Frontal cortex (tissue), 4 donors: ENCODE measurements around the gene ATRNL1. TPM values are rescaled to one million over a fixed set of nuclear protein-coding genes. Genes with fewer than 3 reads are reported as not detected.
A peak's percentile ranks its signal among the peaks of the same experiment; 100 is the strongest.
"Not testable (repeated sequence)": the region's sequence is repeated elsewhere in the genome, so short reads cannot be mapped to it uniquely, and the experiment has no call there.

Experiments
- DNase-seq, 2 donors: peaks; one replicate each; pipeline ENCODE4 v3.0.0; 2012; ENCODE audit warnings: low spot score in 2 of 2
- FAIRE-seq: peaks from 2 replicates; lab custom pipeline; 2012; peaks lifted over from hg19 to GRCh38; lab: Jason Lieb, UNC
- total RNA-seq: library from RNA; depleted of rRNA; stranded (reverse); fragments of >200 nt; gene quantifications from one replicate; pipeline ENCODE4 v1.2.3, GENCODE V29; 2014
- donor health status: control.
- donor health status: control.
- donor health status: control.

Gene ATRNL1
- total RNA-seq, 1 donor from 2014 or later: 909 TPM

- no peak for FAIRE-seq
- DNase-seq: no peak
Observed at GRCh38 chr10:115082506-115082905, 10.7 kb upstream of the ATRNL1 start.

DNA sequence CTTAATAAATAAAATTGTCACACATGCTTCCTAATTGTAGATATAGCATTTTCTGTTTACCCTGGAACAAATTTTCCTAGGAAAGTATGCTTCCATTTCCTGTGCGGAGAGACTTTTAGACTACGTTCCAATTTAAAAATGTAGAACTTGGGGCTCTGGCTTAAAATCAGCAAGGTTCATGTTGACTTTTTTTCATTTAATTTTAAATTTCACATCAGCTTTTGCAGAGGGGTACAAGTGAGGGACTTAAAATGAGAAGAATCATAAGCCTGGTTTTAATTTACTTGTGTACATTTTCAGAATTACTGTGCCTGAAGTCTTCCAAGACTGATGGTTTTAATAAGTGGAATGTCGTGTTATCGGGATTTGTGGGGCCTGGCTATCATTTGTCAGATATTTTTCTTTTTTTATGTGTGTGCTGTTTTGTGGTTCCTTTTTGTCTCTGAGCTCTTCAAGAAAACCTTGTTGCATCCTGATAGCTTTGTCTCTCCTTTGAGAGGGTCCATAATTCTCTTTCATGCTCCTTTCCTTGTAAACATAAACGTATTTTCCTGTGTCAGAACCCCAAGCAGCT, 8.8 kb upstream of the ATRNL1 start:
- no peak for DNase-seq
- no peak for FAIRE-seq

DNA sequence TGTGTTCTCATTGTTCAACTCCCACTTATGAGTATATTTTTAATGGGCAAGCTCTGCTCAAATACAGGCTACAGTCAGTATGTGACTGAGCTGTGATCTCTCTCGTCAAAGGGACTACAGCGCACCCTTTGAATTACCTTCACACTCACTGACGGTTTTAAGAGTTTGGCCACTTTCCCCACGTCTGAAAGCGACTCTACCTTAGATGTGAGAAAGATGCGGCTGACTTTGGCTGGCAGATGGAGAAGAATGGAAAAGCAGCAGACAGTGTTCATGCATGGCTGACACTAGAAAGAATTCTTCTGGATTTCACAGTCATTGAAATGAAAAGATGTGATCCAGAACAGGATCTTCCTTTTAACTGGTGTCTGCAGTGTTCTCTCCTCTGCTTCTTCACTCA, 2.0 kb upstream of the ATRNL1 start:
- FAIRE-seq: no peak
- no peak for DNase-seq

DNA sequence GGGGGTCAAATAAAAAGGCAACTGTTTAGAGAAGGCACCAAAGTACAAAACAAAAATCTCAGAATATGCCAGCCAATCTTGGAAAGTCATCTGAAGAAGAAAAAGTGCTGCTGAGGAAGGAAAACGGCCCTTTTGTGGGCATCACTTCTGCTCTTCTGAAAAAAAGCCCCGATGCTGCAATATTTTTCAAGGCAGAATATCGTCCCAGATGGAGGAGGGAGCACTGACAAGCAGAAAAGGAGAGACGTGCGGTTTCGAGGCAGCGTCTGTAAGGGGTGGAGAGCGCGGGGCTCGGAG, 959 bp upstream of the ATRNL1 start:
- FAIRE-seq: no peak
- DNase-seq: no peak

DNA sequence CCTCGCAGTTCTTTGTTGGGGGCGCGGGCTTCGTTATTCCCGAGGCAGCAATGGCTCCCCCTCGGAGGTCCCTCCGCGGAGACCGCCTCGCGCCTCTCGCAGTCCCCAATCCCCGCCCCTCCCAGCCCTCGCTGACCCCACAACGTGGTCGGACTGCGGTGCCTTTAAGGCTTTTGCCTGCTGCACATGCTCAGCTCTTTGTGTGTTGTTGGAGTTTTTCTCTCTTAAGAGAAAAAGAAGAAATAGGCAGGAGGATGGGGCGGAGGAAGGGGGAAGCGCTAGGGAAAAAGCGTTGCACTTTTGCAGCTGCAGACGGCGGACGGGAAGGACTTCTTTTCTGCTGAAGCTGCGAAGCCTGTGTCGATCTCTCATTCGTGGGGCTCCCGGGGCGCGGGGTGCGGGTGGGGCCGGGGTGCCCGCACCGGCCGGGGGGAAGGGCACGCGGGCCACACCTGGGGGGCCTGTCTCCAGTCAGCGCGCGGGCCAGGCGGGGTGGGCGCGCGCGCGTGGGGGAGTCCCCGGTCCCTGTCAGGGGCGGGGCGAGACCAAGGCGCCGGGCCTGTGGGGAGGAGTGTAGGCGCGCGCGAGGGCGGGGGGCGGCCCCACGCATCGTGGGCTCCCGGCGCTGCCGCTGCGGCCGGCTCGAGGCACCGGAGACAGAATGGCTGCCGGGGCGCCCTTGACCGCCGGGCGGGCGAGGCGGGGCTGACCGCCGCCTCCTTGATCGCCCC, 445 bp upstream of the ATRNL1 start:
- peak; percentile 58 to 65 for DNase-seq
- no peak for FAIRE-seq

- no peak for FAIRE-seq
- peak in 1 of 2 donors; percentile 28 for DNase-seq
Observed at GRCh38 chr10:115093776-115094408, 727 bp downstream of the ATRNL1 start.

DNA sequence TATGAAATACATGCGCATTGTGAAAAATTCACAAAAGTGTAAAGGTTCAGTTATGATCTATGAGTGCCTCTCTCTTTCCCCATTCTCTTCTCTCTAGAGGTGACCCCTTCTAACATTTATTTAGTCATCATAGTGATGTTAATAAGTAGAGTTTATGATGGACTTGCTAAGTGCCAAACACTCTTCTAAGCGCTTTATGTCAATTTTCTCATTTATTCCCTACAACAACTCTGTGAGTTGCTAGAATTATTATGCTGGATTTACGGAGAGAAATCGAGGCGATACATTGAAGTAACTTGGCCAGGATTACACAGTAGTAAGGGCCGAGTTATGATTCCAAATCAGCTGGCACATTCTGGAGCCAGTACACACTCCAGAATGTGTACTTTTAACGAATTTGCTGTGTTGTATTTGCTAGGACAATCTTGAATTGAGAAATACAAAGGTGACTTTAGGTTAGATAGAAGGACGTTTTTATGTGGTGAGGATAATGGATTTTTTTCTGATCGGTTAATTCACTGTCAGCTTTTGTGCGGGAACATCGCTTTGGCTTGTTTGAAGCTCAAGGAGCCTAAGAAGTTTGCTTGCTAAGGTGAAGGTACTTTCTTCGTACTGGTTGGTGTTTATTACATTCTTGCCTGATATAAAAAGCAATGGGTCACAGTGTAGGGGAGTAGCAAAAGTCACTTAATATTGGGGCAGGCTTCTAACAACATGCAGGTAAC, 1.4 kb downstream of the ATRNL1 start:
- FAIRE-seq: no peak
- DNase-seq: no peak

GRCh38 chr10:115095758-115096157, 2.6 kb downstream of the ATRNL1 start:
- FAIRE-seq (no peak), DNase-seq (no peak)

DNA sequence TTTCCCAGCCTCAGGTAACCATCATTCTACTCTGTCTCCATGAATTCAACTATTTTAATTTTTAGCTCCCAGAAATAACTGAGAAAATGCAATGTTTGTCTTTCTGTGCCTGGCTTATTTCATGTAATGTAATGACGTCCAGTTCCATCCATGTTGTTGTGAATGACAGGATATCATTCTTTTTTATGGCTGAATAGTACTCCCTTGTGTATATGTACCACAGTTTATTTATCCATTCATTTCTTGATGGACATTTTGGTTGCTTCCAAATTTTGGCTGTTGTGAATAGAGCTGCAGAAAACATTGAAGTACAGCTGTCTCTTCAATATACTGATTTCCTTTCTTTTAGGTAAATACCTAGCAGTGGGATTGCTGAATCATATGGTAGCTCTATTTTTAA, 10.5 kb downstream of the ATRNL1 start:
- no peak for FAIRE-seq
- no peak for DNase-seq

GRCh38 chr10:115105411-115105810, 12.2 kb downstream of the ATRNL1 start:
- DNase-seq, FAIRE-seq: not testable (repeated sequence)

DNA sequence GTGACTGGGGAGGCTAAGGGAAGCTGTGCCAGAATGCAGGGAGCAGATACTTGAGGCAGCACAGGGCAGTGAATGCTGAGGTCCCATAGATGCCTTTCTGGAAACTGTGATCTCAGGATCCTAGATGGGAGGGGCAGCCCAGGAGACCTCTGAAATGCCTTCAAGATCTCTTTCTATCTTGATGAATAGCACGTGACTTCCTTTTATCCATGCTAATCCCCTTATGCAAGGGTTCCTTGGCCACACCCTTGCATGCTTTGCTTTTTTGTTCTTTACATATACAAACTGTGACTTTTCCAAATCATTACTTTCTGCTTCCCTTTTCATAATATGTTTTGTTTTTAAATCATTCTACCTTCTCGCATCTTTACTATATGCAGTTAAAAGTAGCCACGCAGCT, 14.7 kb downstream of the ATRNL1 start:
- no peak for FAIRE-seq
- no peak for DNase-seq

DNA sequence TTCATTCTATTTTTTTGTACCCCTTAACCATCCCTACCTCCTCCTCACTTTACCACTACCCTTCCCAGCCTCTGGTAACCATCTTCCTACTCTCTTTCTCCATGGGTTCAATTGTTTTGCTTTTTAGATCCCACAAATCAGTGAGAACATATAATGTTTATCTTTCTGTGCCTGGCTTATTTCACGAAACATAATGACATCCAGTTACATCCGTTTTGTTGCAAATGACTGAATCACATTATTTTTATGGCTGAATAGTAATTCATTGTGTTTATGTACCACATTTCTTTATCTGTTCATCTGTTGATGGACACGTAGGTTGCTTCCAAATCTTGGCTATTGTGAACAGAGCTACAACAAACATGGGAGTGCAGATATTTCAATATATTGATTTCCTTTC, 24.1 kb downstream of the ATRNL1 start:
- FAIRE-seq: no peak
- no peak for DNase-seq

GRCh38 chr10:115118346-115118745, 25.2 kb downstream of the ATRNL1 start:
- DNase-seq (no peak), FAIRE-seq (no peak)

GRCh38 chr10:115125505-115125904, 32.3 kb downstream of the ATRNL1 start:
- DNase-seq (no peak), FAIRE-seq (no peak)

DNA sequence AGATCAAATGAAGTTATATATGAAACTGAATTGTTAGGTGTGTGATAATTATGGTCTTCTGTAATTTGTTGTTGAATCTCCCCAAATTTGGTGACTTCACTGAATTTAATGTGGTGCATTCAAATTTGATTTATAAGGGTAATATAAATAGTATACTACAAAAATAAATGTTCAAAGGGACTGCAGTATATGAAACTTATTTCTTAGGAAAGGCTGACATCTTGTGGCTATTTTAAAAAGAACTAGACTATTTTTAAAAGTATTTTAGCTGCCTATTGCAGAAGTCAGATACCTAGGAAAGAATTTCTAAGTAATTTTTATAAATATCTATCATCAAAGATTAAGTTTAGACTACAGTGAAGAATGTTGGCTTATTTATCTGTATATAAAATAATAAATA, 36.6 kb downstream of the ATRNL1 start:
- FAIRE-seq (peak; percentile 98), DNase-seq (peak in 1 of 2 donors; percentile 4)

- FAIRE-seq (no peak), DNase-seq (no peak)
Observed at GRCh38 chr10:115136616-115137015, 43.5 kb downstream of the ATRNL1 start.

DNA sequence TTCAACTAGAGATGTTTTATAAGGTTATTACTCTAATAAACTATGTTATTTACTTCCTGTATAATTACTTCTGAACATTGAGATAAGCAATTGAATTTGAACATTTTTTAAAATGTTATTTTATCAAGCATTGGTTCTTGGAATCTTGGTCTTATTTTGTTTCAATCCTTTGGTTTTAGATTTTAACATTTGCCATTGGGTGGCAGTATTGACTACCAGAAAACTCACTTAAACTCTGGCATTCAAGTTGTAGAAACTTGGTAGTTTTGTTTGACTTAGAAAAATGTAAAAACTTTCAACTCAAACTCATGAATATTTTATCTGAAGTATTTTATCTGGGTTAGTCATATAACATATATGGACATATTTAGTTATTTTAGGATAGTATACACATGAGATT, 48.1 kb downstream of the ATRNL1 start:
- FAIRE-seq: peak; percentile 95

DNA sequence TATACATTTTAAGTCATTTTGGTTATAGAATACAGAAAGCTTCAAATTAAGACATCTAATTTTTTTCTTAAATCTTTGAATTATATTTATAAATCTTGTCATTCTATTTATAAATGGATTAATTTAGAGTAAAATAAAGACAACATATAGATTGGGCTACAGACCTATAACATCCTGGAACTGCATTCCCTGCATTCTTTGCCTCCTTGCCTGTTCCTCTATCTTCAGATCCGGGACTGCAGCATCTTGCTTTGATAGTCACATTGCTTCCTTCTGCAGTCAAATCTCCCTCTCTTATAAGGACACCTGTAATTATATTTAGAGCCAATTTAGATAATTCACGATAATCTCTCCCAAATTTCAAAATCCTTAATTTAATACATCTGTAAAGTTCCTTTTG, 64.2 kb downstream of the ATRNL1 start:
- DNase-seq (no peak), FAIRE-seq (peak; percentile 33)

More for the DNA sequence above, 48.1 kb downstream of the ATRNL1 start:
- DNase-seq: peak in 1 of 2 donors; percentile 5

GRCh38 chr10:115163129-115163528, 70.0 kb downstream of the ATRNL1 start:
- DNase-seq (no peak), FAIRE-seq (no peak)

DNA sequence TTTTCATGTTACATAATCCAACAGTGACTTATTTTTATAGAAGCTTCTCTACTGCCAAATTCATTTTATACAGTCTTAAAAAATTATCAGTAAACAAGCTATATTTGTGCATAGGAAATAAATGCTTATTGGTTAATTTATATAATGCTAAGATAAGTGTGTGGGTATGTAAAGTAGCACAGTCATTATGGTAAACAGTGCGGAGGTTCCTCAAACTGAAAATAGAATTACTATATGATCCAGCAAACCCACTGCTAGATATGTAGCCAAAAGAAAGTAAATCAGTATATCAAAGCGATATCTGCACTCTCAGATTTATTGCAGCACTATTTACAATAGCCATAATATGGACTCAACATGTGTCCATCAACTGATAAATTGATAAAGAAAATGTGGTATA, 71.1 kb downstream of the ATRNL1 start:
- FAIRE-seq (no peak), DNase-seq (no peak)

DNA sequence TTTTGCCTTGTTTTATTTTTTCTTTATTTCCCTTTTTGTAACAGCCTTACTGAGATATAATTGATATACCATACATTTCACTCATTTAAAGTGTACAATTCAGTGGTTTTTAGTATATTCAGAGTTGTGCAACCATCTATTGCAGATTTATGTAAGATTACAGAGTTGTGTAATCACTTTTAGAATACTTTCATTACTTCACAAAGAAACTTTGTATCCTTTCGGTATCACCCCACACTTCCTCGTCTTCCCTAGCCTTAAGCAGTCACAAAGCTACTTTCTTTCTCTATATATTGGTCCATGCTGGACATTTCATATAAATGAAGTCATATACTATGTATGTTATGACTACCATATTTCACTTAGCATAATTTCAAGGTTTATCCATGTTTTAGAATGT, 74.6 kb downstream of the ATRNL1 start:
- no peak for DNase-seq
- FAIRE-seq: no peak
